T-helper 2 cell treated with Interferon-gamma antibody and Interleukin-4, amounts not matched to agents 5 μg/mL and 100 μg/mL, for 36 hours (primary cell): ENCODE results near the gene HTRA2.
"Not testable (repeated sequence)": the region's sequence is repeated elsewhere in the genome, so short reads cannot be mapped to it uniquely, and the experiment has no call there.

ENCODE experiments used
- DNase-seq: peaks from one replicate; pipeline ENCODE4 v3.0.0; 2021; ENCODE audit warnings: low spot score
- H3K27ac Mint-ChIP-seq: one replicate; pipeline ENCODE4 v1.8.0; 2021; ENCODE audit warnings: mild to moderate bottlenecking, mixed read lengths
- H3K27me3 Mint-ChIP-seq: one replicate; pipeline ENCODE4 v1.8.0; 2021; ENCODE audit warnings: low read depth, mixed read lengths
- H3K36me3 Mint-ChIP-seq: one replicate; pipeline ENCODE4 v1.8.0; 2021; ENCODE audit warnings: low read depth, mixed read lengths
- H3K4me1 Mint-ChIP-seq: one replicate; pipeline ENCODE4 v1.8.0; 2021; ENCODE audit warnings: low read depth, mixed read lengths
- H3K4me3 Mint-ChIP-seq: one replicate; pipeline ENCODE4 v1.8.0; 2022; ENCODE audit warnings: mild to moderate bottlenecking, moderate library complexity, mixed read lengths
- H3K9me3 Mint-ChIP-seq: one replicate; pipeline ENCODE4 v1.8.0; 2021; ENCODE audit warnings: mixed read lengths

Gene HTRA2

DNA sequence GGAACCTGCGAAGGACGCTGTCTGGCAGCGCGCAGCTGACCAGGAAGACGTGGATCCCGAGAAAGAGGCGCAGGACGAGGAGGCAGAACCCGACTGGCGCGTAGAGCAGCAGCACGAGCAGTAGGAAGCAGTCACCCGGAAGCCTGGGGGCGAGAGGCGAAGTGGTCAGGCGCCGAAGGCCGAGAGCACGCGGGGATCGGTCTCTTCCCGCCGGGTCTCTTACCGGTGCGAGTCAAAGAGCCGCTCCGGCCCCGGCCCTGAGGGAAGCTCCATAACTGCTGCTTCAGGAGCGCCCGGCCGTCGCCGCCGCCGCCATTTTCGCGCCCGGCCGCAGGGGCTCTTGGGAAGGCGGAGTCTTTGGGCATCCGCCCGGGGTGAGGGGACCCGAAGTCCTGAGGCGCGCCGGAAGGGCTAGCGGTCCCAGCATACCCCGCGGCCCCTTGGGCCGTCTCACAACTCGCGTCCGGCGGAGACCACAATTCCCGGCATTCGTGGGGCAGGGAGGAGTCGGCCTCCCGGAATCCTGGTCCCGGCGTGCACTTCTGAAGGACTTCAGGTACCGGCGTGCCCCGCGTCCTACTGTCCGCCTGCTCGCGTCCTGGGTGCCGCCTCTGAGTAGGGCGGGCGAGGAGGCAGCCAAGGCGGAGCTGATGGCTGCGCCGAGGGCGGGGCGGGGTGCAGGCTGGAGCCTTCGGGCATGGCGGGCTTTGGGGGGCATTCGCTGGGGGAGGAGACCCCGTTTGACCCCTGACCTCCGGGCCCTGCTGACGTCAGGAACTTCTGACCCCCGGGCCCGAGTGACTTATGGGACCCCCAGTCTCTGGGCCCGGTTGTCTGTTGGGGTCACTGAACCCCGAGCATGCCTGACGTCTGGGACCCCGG, at the start of gene HTRA2, which contains the start of gene AUP1:
HTRA2 (plus strand) TSS at position 577 of the 882 bp plus-strand sequence; CDS start at position 651, 74 bp downstream.
AUP1 (minus strand) TSS at position 350 of the 882 bp plus-strand sequence; CDS start at position 273, 77 bp downstream.
- peaks cover 60% of the 10 kb centered on the region for H3K36me3 Mint-ChIP-seq
- no peaks in the 10 kb centered on the region for H3K27me3 Mint-ChIP-seq

DNA sequence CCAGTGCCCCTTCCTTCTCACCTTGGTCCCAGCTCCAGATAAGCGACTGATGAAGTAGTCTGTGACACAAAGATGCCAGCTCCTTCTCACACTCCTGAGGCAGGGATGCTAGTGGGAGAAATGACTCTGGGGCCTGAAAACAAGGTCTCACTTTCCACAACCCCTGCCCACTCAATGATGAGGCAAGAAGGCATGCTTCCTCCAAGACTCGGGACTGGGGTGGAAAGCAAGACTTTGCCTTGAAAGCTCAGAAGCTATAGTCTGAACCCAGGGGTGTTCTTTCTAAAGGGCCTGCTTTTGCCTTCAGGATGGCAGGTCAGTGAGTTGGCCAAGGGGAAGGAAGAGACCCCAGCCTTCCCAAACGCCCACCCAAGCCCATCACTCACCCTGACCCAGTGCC, 48.3 kb upstream of the HTRA2 start:
- H3K4me3 Mint-ChIP-seq = peak overlapping the region; percentile 99
- H3K27me3 Mint-ChIP-seq = no peaks in the 10 kb centered on the region
- H3K36me3 Mint-ChIP-seq = peaks cover 40% of the 10 kb centered on the region
- H3K9me3 Mint-ChIP-seq = no peaks in the 10 kb centered on the region
- no peak for DNase-seq
- peaks cover 22% of the 10 kb centered on the region for H3K4me1 Mint-ChIP-seq
- H3K27ac Mint-ChIP-seq = peak overlapping the region; percentile 57

More for the DNA sequence above, at the start of gene HTRA2, which contains the start of gene AUP1:
- H3K4me1 Mint-ChIP-seq = peaks cover 38% of the 10 kb centered on the region
- H3K9me3 Mint-ChIP-seq = no peaks in the 10 kb centered on the region
- peak; percentile 96 for DNase-seq
- peak within 1 kb of the TSS; percentile 94 for H3K27ac Mint-ChIP-seq
- H3K4me3 Mint-ChIP-seq = peak within 1 kb of the TSS; percentile 98

DNA sequence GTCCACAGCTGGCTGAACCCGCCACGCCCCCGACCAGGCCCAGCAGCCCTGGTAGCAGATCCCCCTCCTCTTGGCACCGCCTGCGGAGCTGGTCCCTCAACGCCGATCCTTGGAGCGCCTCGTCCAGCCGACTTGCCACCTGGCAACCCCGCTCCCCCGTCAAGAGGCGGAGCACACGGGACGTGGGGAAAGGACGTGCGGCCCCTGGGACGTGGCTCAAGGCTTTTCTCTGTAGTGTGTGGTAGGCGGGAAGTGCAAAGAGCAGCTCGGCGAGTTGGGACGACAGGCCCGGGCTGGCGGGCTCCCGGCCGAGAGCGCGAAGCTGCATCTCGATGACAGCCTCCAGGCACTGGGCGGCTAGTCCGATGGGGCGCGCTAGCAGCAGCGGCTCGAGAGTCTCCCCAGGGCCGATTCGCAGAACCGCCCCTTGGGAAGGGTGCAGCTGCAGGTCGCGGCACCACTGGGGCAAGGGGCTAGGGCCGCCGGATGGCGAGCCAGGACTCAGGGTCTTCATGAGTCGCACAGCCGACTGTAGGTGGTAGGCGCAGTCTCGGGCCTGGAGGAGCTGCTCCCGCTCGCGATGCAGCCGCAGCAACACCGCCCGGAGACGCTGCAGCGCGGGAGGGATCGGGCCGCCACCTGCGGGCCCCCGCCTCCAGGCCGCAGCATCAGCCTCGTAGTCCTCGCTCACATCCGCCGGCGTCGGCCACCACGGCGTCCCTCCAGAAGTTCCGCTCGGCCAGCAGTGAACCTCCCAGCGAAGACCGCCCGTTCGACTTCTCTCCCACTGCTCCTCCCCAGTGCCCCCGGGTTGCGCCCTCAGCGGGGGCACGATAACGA, 47.6 kb upstream of the HTRA2 start:
- no peaks in the 10 kb centered on the region for H3K9me3 Mint-ChIP-seq
- peak overlapping the region; percentile 99 for H3K27ac Mint-ChIP-seq
- peak overlapping the region; percentile 99 for H3K4me3 Mint-ChIP-seq
- peaks cover 44% of the 10 kb centered on the region for H3K36me3 Mint-ChIP-seq
- H3K27me3 Mint-ChIP-seq = no peaks in the 10 kb centered on the region
- DNase-seq = peak; percentile 70
- H3K4me1 Mint-ChIP-seq = peaks cover 25% of the 10 kb centered on the region

DNA sequence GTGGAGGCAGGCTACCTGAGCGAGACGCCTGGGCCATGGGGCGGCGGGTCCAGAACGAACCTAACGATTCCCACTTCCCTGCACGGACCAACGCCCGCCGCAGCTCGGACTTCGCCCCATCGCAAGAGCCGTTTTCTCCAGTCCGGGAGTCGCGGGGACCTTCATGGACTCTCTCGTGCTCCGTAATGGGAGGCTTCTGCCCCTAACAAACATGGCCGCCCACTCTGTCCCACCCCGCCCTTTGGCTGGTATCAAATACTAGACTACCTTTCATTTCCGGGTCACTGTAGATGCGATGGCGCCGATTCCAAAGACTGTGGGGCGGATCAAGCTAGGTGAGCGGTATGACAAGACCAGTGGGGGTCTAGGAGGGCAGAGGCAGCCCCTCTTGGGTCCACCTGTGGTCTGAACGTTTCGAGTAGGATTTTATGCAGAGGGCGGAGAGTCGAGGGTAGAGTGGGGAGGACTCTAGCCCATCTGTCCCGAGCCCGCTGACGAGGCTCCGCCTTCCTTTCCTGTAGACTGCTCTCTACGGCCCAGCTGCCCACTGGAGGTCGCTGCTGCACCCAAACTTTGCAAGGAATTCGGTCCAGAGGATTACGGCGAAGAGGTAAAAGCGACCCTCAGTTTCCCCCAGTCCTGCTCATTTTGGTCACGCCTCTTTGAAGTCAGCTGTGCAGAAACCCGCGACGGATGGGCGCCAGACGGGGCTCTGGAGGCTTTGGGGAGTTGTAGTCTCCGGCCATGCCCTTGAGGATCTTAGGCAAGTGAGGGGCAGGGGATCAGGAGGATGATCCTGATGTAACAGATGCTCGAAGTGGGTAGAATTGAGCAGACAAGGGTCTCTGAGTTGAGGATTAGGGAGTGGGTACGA, 46.7 kb upstream of the HTRA2 start, which contains the start of the genes CCDC142 and TTC31:
CCDC142 (minus strand) TSS at position 198 of the 874 bp plus-strand sequence; CDS start at position 37, 161 bp downstream.
TTC31 (plus strand) TSS at position 281 of the 874 bp plus-strand sequence; CDS start at position 296, 15 bp downstream.
- Mint-ChIP-seq H3K4me1 (peaks cover 25% of the 10 kb centered on the region), H3K36me3 (peaks cover 39% of the 10 kb centered on the region), H3K27me3 (no peaks in the 10 kb centered on the region), H3K9me3 (no peaks in the 10 kb centered on the region), H3K4me3 (peak within 1 kb of the TSS; percentile 99), H3K27ac (peak within 1 kb of the TSS; percentile 99)
- DNase-seq = peak; percentile 91

DNA sequence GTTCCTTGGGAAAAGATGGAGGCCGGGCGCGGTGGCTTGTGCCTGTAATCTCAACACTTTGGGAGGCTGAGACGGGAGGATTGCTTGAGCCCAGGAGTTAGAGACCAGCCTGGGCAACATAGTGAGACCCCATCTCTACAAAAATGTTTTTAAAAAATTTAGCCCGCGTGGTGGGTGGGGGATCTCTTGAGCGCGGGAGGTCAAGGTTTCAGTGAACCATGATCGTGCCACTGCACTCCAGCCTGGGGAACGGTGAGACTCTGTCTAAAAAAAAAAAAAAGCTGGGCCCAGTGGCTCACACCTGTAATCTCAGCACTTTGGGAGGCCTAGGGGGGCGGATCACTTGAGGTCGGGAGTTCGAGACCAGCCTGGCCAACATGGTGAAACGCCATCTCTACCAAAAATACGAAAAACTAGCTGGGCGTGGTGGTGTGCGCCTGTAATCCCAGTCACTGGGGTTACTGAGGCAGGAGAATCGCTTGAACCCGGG, 46.0 kb upstream of the HTRA2 start:
- H3K9me3 Mint-ChIP-seq, DNase-seq, H3K27me3 Mint-ChIP-seq: not testable (repeated sequence)
- Mint-ChIP-seq H3K4me1 (peaks cover 25% of the 10 kb centered on the region), H3K36me3 (peaks cover 39% of the 10 kb centered on the region), H3K27ac (peak overlapping the region; percentile 99), H3K4me3 (peak overlapping the region; percentile 99)

DNA sequence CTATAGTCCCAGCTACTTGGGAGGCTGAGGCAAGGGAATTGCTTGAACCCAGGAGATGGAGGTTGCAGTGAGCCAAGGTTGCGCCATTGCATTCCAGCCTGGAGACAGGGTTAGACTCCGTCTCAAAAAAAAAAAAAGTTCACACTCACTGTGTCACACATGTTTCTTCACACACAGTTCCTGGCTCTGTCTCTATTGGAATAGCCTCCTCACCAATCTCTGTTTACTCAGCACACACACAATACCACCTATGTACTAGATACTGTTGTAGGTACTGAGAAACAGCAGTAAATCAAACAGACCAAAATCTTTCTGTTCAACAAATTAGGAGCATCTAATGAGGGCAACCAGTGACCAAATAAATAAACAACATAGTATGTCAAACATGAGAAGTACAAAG, 43.6 kb upstream of the HTRA2 start:
- no peak for DNase-seq
- no peaks in the 10 kb centered on the region for H3K9me3 Mint-ChIP-seq
- no peak overlapping the region for H3K27ac Mint-ChIP-seq
- H3K36me3 Mint-ChIP-seq = peaks cover 35% of the 10 kb centered on the region
- H3K4me1 Mint-ChIP-seq = peaks cover 19% of the 10 kb centered on the region
- no peak overlapping the region for H3K4me3 Mint-ChIP-seq
- H3K27me3 Mint-ChIP-seq = no peaks in the 10 kb centered on the region

DNA sequence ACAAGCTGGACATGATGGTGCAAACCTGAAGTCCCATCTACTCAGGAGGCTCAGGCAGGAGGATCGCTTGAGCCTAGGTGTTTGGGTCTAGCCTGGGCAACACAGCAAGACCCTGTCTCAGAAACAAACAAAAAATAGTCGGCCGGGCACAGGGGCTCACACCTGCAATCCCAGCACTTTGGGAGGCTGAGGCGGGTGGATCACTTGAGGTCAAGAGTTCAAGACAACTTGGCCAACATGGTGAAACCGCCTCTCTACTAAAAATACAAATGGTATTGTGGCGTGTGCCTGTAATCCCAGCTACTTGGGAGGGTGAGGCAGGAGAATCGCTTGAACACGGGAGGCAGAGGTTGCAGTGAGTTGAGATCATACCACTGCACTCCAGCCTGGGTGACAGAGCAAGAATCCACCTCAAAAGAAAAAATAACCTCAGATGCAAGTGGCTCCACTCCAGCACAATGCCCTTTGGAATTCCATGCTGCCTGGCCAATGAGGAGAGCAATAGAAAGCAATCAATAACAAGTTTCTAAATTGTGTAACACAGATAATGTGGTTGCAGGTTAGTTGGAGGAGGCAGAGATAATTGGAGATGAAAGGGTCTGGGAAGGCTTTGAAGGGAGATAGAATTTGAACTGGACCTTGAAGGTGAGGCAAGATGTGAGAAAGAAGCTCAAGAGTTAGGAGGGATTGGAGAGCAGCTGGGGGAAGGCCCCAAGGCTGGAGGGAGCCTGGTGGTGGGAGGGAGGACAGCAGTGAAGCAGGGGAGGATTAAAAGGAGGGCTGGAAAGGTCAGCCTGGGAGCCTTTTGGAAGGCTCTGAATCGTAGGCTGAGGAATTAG, 40.9 kb upstream of the HTRA2 start:
- no peak overlapping the region for H3K27ac Mint-ChIP-seq
- peaks cover 9% of the 10 kb centered on the region for H3K4me1 Mint-ChIP-seq
- no peak overlapping the region for H3K4me3 Mint-ChIP-seq
- no peak for DNase-seq
- H3K36me3 Mint-ChIP-seq = peaks cover 42% of the 10 kb centered on the region
- no peaks in the 10 kb centered on the region for H3K27me3 Mint-ChIP-seq
- no peaks in the 10 kb centered on the region for H3K9me3 Mint-ChIP-seq

DNA sequence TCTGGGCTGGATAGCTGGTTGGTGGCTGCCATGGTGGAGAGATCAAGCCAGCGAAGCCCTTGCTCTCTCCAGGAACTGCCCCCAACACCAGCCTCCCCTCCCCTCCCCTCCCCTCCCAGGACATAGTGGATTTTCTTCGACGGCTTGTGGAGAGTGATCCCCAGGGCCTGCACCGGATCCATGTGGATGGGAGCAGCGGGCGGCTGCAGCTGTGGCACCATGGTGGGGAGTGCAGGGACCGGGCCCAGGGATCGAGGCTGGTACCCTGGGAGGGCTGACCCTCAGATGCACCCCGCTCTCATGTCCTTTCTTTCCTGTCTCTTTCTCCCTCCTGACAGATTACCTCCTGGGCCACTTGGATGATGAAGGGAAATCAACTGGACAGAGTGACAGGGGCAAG, 39.8 kb upstream of the HTRA2 start:
- Mint-ChIP-seq H3K27ac (no peak overlapping the region), H3K4me1 (peaks cover 6% of the 10 kb centered on the region), H3K27me3 (no peaks in the 10 kb centered on the region), H3K9me3 (no peaks in the 10 kb centered on the region), H3K36me3 (peaks cover 44% of the 10 kb centered on the region), H3K4me3 (no peak overlapping the region)
- no peak for DNase-seq

DNA sequence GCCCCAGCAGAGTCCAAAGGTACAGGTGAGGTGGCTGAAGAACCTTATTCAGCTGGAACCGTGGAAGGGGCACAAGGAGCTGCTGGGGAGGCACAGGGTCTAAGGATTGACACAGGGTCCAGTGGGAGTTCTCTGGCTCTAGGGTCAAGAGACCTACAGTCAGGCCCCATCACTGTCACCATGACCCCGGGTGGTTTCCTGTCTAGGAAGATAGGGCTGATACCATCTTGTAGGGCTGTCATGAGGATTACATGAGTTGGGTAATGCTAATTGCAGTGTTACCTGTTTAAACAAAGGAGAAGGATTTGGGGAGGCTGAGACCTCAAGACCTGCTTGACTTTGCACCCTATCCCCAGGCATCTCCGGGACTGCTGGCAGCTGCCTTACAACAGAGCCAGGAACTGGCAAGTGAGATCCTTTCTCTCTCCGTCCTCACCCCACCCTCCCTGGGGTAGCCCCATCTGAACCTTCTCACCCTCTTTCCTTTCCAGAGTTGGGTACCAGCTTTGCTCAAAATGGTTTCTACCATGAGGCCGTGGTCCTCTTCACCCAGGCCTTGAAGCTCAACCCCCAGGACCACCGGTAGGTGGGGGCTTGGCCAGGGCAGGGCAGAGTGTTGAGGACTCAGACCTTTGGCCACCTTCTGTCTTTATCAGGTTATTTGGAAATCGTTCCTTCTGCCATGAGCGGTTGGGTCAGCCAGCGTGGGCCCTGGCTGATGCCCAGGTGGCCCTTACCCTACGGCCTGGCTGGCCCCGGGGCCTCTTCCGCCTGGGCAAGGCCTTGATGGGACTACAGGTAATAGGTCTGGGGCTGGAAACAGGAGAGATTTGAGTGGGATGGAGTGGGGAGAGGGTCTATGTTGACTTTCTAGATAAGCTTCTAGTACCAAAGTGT, 37.8 kb upstream of the HTRA2 start:
- H3K36me3 Mint-ChIP-seq = peaks cover 33% of the 10 kb centered on the region
- no peaks in the 10 kb centered on the region for H3K27me3 Mint-ChIP-seq
- no peak overlapping the region for H3K27ac Mint-ChIP-seq
- DNase-seq = no peak
- H3K4me3 Mint-ChIP-seq = no peak overlapping the region
- no peaks in the 10 kb centered on the region for H3K9me3 Mint-ChIP-seq
- peaks cover 4% of the 10 kb centered on the region for H3K4me1 Mint-ChIP-seq

DNA sequence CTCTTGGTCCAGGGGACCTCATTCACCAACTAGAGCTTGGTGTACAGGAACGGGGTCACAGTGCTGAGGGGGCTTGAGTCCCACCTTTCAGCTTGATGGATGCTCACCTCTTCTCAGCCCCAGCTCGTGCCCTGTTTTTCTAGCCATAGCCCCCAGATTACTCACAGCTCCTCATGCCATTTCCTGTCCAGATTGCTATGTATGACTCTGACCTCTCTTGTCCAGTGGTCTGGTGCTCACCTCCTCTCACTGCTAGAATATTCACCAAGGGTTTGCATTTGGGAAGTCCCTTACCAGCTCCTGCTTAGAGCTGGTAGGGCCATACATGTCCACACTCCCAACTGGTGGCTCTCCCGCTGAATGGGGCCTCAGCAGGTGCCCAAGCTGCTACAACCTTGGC, 36.2 kb upstream of the HTRA2 start:
- Mint-ChIP-seq H3K27ac (no peak overlapping the region), H3K4me1 (peaks cover 7% of the 10 kb centered on the region), H3K4me3 (no peak overlapping the region), H3K9me3 (no peaks in the 10 kb centered on the region), H3K36me3 (peaks cover 32% of the 10 kb centered on the region), H3K27me3 (peaks cover 12% of the 10 kb centered on the region)
- DNase-seq = no peak

DNA sequence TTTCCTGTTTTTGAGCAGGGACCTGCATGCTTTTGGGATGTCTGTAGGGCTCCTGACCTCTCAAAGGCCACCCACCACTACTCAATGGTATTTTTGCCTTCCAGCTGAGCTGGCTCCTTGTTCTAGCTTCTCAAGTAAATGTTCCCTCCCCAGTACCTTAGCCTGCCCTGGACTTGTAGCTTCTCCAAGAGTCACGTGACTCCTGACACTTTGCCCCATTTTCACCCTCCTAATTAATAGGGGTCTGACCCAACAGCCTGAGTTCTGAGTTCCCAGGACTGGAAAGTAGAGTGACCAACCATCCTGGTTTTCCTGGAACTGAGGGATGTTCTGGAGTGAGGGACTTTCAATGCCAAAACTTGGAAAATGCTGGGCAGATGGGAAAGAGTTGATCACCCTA, 34.3 kb upstream of the HTRA2 start:
- H3K9me3 Mint-ChIP-seq = no peaks in the 10 kb centered on the region
- H3K36me3 Mint-ChIP-seq = peaks cover 30% of the 10 kb centered on the region
- no peak overlapping the region for H3K27ac Mint-ChIP-seq
- no peak for DNase-seq
- H3K27me3 Mint-ChIP-seq = peaks cover 26% of the 10 kb centered on the region
- H3K4me1 Mint-ChIP-seq = peaks cover 10% of the 10 kb centered on the region
- no peak overlapping the region for H3K4me3 Mint-ChIP-seq
